IPS-15b (cell line): ENCODE data around the gene PDZRN3.

Source experiments
- H3K27me3 ChIP-seq: one replicate; pipeline ENCODE4 v1.6.1; 2013; ENCODE audit warnings: low read length; ENCODE audit not compliant: control insufficient read depth, insufficient read depth
- H3K36me3 ChIP-seq: one replicate; pipeline ENCODE4 v1.6.1; 2013; ENCODE audit warnings: low read length; ENCODE audit not compliant: control insufficient read depth, insufficient read depth
- H3K4me1 ChIP-seq: one replicate; pipeline ENCODE4 v1.6.1; 2013; ENCODE audit warnings: mild to moderate bottlenecking, low read length; ENCODE audit not compliant: control insufficient read depth, insufficient read depth
- H3K4me3 ChIP-seq: one replicate; pipeline ENCODE4 v1.5.1; 2013; ENCODE audit warnings: low read depth, low read length
- H3K9ac ChIP-seq: one replicate; pipeline ENCODE4 v1.6.1; 2013; ENCODE audit warnings: low read depth, mild to moderate bottlenecking, low read length
- H3K9me3 ChIP-seq: one replicate; pipeline ENCODE4 v1.6.1; 2013; ENCODE audit warnings: mild to moderate bottlenecking, low read length; ENCODE audit not compliant: control insufficient read depth, insufficient read depth

PDZRN3 gene

DNA sequence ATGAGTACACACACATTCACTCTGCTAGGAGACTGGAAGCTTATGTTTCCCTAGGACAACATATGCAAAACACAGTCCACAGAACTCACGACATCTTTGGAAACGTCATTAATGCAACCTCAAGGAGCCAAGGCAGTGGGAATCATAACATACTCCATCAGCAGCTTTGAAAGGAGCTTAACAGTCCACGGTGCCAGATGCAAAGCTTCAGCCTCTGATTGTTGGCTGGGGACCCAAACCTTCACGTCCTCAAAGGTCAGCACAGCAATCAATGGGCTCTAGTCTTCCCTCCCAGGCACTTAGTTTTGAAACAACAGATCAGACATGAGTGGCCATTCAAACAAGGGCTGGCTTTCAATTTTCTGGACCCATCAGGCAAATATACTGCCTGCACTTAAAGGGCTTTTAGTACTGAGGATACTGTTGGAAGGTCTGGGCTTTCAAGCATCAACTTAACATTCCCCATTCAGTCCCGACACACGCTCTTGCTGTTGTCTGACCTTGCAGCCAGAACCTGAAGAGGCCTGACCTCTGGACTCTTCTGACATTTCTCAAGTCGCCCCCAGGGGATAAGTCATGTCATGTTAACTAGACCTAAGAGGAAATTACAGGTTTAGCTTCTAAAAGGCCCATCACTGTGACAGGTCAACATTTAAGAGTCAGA is 223.0 kb downstream of the PDZRN3 start:
- no peaks in the 10 kb centered on the region for H3K9me3 ChIP-seq
- no peaks in the 10 kb centered on the region for H3K27me3 ChIP-seq
- no peak overlapping the region for H3K9ac ChIP-seq
- H3K4me3 ChIP-seq = no peak overlapping the region
- H3K4me1 ChIP-seq = no peaks in the 10 kb centered on the region
- H3K36me3 ChIP-seq = no peaks in the 10 kb centered on the region

DNA sequence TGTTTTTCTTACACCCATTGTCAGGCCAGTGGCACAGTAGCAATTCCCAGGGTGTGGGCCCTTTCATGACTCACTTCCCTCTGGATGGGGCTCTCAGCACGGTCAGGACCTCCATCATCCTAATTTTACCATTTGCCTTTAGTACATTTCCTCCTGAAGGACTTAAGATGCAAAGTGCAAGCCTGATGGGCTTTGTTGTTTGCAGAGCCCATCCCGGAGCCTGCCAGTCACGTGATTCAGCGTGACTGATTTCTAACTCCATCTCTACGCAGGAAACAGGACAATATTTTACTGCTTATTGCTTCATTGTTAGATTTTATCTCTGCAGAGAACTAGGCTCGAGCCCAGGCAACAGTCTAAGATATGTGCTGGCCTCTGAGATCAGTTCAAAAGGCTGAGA is 223.7 kb downstream of the PDZRN3 start:
- no peaks in the 10 kb centered on the region for H3K36me3 ChIP-seq
- H3K4me1 ChIP-seq = no peaks in the 10 kb centered on the region
- H3K27me3 ChIP-seq = no peaks in the 10 kb centered on the region
- no peak overlapping the region for H3K9ac ChIP-seq
- no peak overlapping the region for H3K4me3 ChIP-seq
- H3K9me3 ChIP-seq = no peaks in the 10 kb centered on the region

DNA sequence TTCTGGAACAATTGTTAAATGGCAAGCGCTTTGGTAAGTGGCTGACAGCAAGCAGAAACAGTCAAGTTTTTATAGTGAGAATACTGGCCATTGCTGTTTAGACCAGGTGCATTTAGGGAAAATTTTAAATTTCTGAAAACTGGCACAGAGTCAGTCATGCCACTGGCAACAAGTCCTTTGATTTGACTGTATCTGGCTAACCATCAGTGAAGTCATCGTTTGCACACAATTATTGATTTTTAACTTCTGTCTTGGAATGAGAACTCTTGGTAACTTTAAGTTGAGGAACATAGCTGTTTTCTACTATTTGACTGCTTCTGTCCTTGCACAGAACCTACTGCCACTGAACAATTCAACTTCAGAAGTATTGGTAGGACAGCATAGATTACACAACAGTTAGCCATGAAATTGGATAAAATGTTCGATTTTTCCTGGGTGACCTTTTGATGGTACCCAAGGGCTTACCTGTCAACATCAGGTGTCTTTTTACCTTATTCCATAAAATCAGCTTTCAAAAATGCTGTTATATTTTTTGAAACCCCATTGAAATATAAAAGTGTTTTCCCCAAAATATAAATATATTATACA is 225.0 kb downstream of the PDZRN3 start:
- Histone ChIP-seq H3K4me3 (no peak overlapping the region), H3K36me3 (no peaks in the 10 kb centered on the region), H3K9ac (no peak overlapping the region), H3K9me3 (no peaks in the 10 kb centered on the region), H3K27me3 (no peaks in the 10 kb centered on the region), H3K4me1 (no peaks in the 10 kb centered on the region)

DNA sequence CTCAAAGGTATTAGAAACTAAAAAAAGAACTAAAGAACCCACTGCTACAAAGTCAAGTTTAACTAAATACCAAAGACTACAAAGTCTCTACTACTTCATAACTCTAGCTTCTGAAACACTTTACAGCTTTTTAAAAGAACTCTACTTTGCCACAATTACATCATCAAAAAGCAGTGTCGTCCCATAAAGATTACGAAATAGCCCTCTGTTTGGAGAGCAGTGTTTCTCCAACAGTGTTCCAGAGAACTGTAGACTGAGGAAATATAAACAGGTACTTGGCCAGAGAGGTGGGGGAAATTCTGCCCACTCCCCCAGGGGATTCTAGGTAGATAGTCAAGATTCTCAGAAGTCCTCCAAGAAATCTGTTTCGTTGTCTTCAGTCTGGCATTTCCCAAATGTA is 225.6 kb downstream of the PDZRN3 start:
- Histone ChIP-seq H3K4me1 (no peaks in the 10 kb centered on the region), H3K27me3 (no peaks in the 10 kb centered on the region), H3K36me3 (no peaks in the 10 kb centered on the region), H3K4me3 (no peak overlapping the region), H3K9ac (no peak overlapping the region), H3K9me3 (no peaks in the 10 kb centered on the region)

DNA sequence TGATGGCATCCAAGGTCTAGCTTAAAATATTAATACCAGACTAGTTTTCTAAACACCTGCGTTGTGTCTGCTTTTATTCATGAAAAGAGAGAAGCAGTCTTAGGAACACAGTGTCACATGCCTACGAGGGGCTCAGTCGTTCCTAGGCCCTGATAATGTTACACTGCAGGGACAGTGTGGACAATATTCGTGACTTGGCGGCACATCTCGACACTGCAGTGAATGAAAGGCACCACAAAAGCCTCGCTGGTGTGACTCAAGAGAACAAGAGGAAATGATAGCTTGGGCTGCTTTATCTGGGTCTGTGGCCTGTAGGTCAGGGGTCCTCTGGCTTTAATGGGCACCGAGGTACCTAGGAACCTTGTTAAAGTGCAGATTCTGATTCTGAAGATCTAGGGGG is 226.7 kb downstream of the PDZRN3 start:
- no peaks in the 10 kb centered on the region for H3K4me1 ChIP-seq
- H3K9me3 ChIP-seq = no peaks in the 10 kb centered on the region
- no peak overlapping the region for H3K4me3 ChIP-seq
- H3K36me3 ChIP-seq = no peaks in the 10 kb centered on the region
- no peak overlapping the region for H3K9ac ChIP-seq
- no peaks in the 10 kb centered on the region for H3K27me3 ChIP-seq

DNA sequence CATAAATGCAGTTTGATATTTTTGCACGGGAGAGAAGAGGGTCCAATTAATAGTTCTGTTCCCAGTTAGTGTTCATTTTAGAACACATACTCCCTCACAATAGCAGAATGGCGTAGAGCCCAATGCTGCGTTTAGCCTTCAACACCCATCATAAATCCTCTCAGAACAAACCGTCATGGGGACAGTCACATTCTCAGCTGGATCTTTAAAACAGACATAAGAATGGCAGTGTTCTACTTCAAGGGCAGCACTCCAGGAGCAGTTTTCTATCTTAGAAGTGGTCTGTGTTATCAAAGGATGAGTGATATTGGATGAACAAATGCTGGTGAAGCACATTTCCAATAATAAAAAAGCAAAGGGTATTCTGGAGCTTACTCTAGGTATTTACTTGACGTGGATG is 230.5 kb downstream of the PDZRN3 start:
- Histone ChIP-seq H3K4me1 (no peaks in the 10 kb centered on the region), H3K27me3 (no peaks in the 10 kb centered on the region), H3K9me3 (no peaks in the 10 kb centered on the region), H3K9ac (no peak overlapping the region), H3K4me3 (no peak overlapping the region), H3K36me3 (no peaks in the 10 kb centered on the region)

DNA sequence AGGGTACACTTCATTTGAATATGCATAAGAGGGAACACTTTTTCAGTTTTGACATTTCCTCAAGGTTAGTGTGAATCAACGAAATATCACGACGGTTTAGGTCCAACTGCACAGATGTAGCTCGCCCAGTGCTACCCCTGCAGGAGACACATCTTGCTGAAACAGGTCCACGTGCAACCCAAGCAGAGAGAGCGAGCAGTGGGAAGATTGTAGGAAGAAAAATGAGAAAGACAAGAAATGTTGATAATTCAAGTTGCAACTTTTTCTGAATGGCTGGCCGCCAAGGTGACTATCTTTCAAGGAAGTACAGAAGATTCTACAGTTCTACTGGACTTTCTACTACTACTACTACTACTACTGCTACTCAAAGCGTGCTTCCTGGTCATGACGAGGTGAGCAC is 231.7 kb downstream of the PDZRN3 start:
- Histone ChIP-seq H3K4me3 (no peak overlapping the region), H3K27me3 (no peaks in the 10 kb centered on the region), H3K9ac (no peak overlapping the region), H3K9me3 (no peaks in the 10 kb centered on the region), H3K4me1 (no peaks in the 10 kb centered on the region), H3K36me3 (no peaks in the 10 kb centered on the region)

DNA sequence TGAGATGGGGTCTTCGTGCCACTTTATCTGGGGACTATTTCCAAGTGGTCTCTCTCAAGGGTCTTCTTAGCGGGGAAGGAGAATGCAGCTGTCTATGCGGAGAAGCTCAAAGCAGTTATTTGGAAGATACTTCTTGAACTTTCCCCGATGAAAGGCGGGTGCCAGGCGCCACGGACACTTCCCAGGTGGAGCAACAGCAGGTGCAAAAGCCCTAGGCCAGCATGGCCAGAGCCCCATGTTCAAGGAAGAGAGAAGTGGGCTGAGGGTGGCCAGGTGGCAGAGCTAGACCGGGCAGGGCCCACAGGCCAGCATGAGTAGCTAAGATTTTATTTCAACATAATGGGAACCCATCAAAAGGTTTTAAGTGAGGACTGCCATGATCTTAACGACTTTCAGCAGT is 232.8 kb downstream of the PDZRN3 start:
- Histone ChIP-seq H3K36me3 (no peaks in the 10 kb centered on the region), H3K27me3 (no peaks in the 10 kb centered on the region), H3K9me3 (no peaks in the 10 kb centered on the region), H3K9ac (no peak overlapping the region), H3K4me1 (no peaks in the 10 kb centered on the region), H3K4me3 (no peak overlapping the region)

DNA sequence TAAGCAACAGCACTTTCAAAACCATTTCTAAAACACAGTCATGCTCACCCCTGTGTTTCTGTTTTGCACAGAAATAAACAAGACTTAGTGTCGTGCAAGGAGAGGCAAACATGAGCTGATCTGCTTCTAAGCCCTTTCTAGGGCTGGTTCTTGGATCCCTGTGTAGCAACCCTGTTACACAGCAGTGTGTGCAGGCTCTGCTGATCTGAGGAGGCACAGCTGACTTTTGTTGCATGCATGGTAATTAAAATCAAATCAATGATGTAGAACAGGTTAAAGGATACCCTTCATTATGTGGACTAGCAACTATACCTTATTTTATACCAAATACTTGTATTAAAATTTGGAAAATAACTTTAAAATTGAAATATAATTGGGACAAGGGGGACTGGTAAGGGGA is 234.8 kb downstream of the PDZRN3 start:
- Histone ChIP-seq H3K9ac (no peak overlapping the region), H3K4me3 (no peak overlapping the region), H3K4me1 (no peaks in the 10 kb centered on the region), H3K9me3 (no peaks in the 10 kb centered on the region), H3K27me3 (no peaks in the 10 kb centered on the region), H3K36me3 (no peaks in the 10 kb centered on the region)

DNA sequence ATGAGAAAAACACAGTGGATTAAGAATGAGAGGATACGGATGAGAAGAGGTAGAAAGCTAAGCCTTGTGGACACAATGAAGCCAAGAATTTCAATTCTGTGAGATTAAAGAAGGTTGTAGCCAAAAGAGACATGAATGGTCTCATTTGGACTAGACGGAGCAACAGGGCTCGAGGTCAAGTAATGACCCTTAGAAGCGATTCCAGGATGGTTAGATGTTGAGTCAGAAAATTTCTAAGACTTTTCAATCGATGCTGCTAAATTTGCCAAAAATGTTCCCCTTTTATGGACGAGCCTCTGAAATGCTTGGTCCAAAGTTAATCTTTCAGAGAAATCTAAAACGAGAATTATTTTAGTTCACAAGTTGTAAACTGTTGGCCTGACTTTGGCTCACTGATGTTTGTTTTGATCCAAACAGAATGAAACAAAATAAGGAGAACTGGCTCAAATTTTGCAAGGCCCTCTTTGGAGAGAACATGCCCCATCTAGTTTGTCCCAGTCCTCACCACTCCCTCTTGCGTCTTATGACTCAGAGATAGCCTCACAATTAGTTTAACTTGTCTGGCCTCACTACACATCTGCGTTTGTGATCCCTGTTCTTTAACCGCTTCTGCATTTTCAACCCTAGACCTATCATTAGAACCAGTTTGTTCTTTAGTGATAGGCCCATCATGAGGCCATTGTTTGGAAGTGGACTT is 235.5 kb downstream of the PDZRN3 start:
- Histone ChIP-seq H3K9me3 (no peaks in the 10 kb centered on the region), H3K4me1 (no peaks in the 10 kb centered on the region), H3K9ac (no peak overlapping the region), H3K27me3 (no peaks in the 10 kb centered on the region), H3K4me3 (no peak overlapping the region), H3K36me3 (no peaks in the 10 kb centered on the region)

DNA sequence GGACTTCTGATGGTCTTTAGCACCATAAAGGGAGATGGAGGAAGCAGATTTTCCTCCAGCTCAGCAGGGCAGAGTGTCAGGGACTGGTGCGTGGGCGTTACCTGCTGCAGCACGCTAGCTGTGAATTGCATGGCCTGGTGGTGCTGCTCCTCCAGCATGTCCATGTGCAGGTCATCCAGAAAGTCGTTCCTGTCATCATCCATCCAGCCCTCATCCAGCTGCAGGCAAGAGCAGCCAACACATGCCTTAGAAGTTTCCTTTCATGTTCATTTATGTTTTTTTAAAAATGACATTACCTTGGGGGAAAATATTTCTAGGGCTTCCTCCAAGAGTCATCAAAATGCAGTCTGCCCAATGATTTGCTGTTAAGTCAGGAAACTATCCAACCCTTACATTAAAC is 239.2 kb downstream of the PDZRN3 start:
- H3K36me3 ChIP-seq = no peaks in the 10 kb centered on the region
- no peak overlapping the region for H3K4me3 ChIP-seq
- no peaks in the 10 kb centered on the region for H3K9me3 ChIP-seq
- no peaks in the 10 kb centered on the region for H3K4me1 ChIP-seq
- no peak overlapping the region for H3K9ac ChIP-seq
- no peaks in the 10 kb centered on the region for H3K27me3 ChIP-seq
